K562 (cell line): ENCODE measurements around the gene PLAAT4. TPM values are rescaled to one million over a fixed set of nuclear protein-coding genes. Genes with fewer than 3 reads are reported as not detected.

ENCODE experiments used
- ATF2 ChIP-seq: sonication (generic); formaldehyde crosslinking; IDR thresholded peaks from 2 replicates; pipeline ENCODE4 v1.8.1; 2022; ENCODE audit warnings: missing genetic modification reagents
- BCOR ChIP-seq: fragments of 450-650 bp; IDR thresholded peaks from 2 replicates; pipeline ENCODE4 v1.6.1; 2016
- CEBPB ChIP-seq: fragments of 450-650 bp; IDR thresholded peaks from 2 replicates; pipeline ENCODE4 v1.6.1; 2016; ENCODE audit warnings: missing genetic modification characterization, missing compliant biosample characterization
- CREBBP ChIP-seq: IDR thresholded peaks from one replicate; pipeline ENCODE4 v1.6.1; 2012; ENCODE audit warnings: low read depth, mild to moderate bottlenecking, control low read depth, inconsistent platforms, low read length
- DDX20 ChIP-seq: fragments of 450-650 bp; IDR thresholded peaks from 2 replicates; pipeline ENCODE4 v1.6.1; 2016; ENCODE audit warnings: missing genetic modification characterization, low read depth, mild to moderate bottlenecking, missing compliant biosample characterization, moderate library complexity
- FOS ChIP-seq: IDR thresholded peaks from 3 replicates; pipeline ENCODE4 v1.6.1; 2011; ENCODE audit not compliant: insufficient read length; ENCODE audit errors: extremely low read depth
- GTF2A2 ChIP-seq: IDR thresholded peaks from 2 replicates; pipeline ENCODE4 v1.6.1; 2016; ENCODE audit warnings: mild to moderate bottlenecking, missing genetic modification characterization, missing compliant biosample characterization
- KAT2B ChIP-seq: IDR thresholded peaks from one replicate; pipeline ENCODE4 v1.6.1; 2012; ENCODE audit warnings: low read depth, mild to moderate bottlenecking, control low read depth, inconsistent platforms, low read length, moderate library complexity
- KDM1A ChIP-seq, 2 experiments: fragments of 450-650 bp; IDR thresholded peaks; 2 replicates each; pipeline ENCODE4 v1.6.1; 2016; ENCODE audit warnings: mild to moderate bottlenecking in 2 of 2
- LCOR ChIP-seq: sonication (generic); formaldehyde crosslinking; IDR thresholded peaks from 2 replicates; pipeline ENCODE4 v1.8.0; 2022; ENCODE audit warnings: mild to moderate bottlenecking, missing genetic modification reagents
- MBD1 ChIP-seq: fragments of 250-450 bp; sonication (Bioruptor Pico); IDR thresholded peaks from 2 replicates; pipeline ENCODE4 v1.8.0; 2022; ENCODE audit warnings: inconsistent platforms
- NFE2 ChIP-seq: IDR thresholded peaks from 2 replicates; pipeline ENCODE4 v1.6.1; 2014; ENCODE audit warnings: antibody characterized with exemption, low read depth
- RNF219 ChIP-seq: fragments of 250-450 bp; sonication (Bioruptor Pico); IDR thresholded peaks from 2 replicates; pipeline ENCODE4 v1.5.0; 2022; ENCODE audit warnings: mild to moderate bottlenecking
- SAP30 ChIP-seq: fragments of 200-600 bp; sonication (generic); IDR thresholded peaks from 2 replicates; pipeline ENCODE4 v1.6.1; 2012; ENCODE audit warnings: borderline replicate concordance, low read depth, mild to moderate bottlenecking, moderate library complexity, low read length, control low read depth, inconsistent platforms; ENCODE audit not compliant: insufficient read depth, poor library complexity, severe bottlenecking
- SIRT6 ChIP-seq: IDR thresholded peaks from one replicate; pipeline ENCODE4 v1.6.1; 2012; ENCODE audit warnings: low read depth, mild to moderate bottlenecking, control low read depth, inconsistent platforms, low read length, moderate library complexity
- TCF3 ChIP-seq: sonication (generic); formaldehyde crosslinking; IDR thresholded peaks from 2 replicates; pipeline ENCODE4 v1.4.0; 2020; ENCODE audit warnings: mild to moderate bottlenecking, missing genetic modification reagents
- TSC22D4 ChIP-seq: fragments of 450-650 bp; IDR thresholded peaks from 2 replicates; pipeline ENCODE4 v1.6.1; 2016; ENCODE audit warnings: missing genetic modification characterization, missing biosample characterization, control low read depth
- USF2 ChIP-seq: sonication (generic); formaldehyde crosslinking; IDR thresholded peaks from 2 replicates; pipeline ENCODE4 v1.5.0; 2020; ENCODE audit warnings: missing genetic modification reagents
- ZNF668 ChIP-seq: fragments of 250-450 bp; sonication (Bioruptor Pico); IDR thresholded peaks from 2 replicates; pipeline ENCODE4 v1.8.0; 2022; ENCODE audit warnings: mild to moderate bottlenecking, inconsistent platforms
- ZNF695 ChIP-seq: fragments of 450-650 bp; formaldehyde crosslinking; IDR thresholded peaks from 2 replicates; pipeline ENCODE4 v1.4.0; 2020; ENCODE audit warnings: mild to moderate bottlenecking, moderate library complexity
- polyA plus RNA-seq, 8 experiments: library from polyadenylated mRNA; depleted of rRNA in 4 of 8; stranded (reverse) in 5 of 8; unstranded in 3 of 8; fragments of >200 nt; fragmentation: Nextera tagmentation in 2 of 8; fragmentation: Illumina TruSeq in 1 of 8; extraction: Ambion mirVana in 2 of 8; extraction: Trizol in 1 of 8; gene quantifications; 2 replicates each; pipeline versions ENCODE4 v1.2.1 to v1.2.3, GENCODE V29; 2011 to 2014; ENCODE audit warnings: inconsistent platforms in 1 of 8, missing spikeins in 1 of 8
- total RNA-seq, 7 experiments: library from RNA; depleted of rRNA in 6 of 7; stranded (reverse); fragments of >200 nt in 6 of 7; fragmentation: Illumina TruSeq in 2 of 7; extraction: Trizol in 2 of 7; gene quantifications; 2 replicates each; pipeline versions ENCODE4 v1.2.1 to v1.2.3, GENCODE V29; 2011 to 2021; ENCODE audit warnings: low replicate concordance in 1 of 7
- TF ChIP-seq, protein P1 (sequence below): fragments of 250-450 bp; sonication (Bioruptor Pico); IDR thresholded peaks from 2 replicates; pipeline ENCODE4 v1.8.0; 2021; ENCODE audit warnings: moderate library complexity, mild to moderate bottlenecking, inconsistent platforms

Gene PLAAT4
- total and polyA plus RNA-seq, 9 of the 15 experiments (the other 6 are each of a cell fraction or from before 2014, with no cell fraction given): 0.54 to 3.0 (median 1.3) TPM; not detected in 1

- no peak for TF ChIP-seq MBD1
- no peak for TF ChIP-seq KAT2B
- peak; percentile 72 to 82 for TF ChIP-seq KDM1A (IDR thresholded peaks at IDR 0.05)
- TF ChIP-seq FOS: no peak
- TF ChIP-seq BCOR: peak; percentile 42; the same call in 1 of the 2 replicates
- TF ChIP-seq ATF2: no peak
- peak; percentile 77 for TF ChIP-seq TCF3 (CRISPR knock-in tag)
- TF ChIP-seq GTF2A2: no peak
- no peak for TF ChIP-seq DDX20
- peak; percentile 99 for TF ChIP-seq NFE2
- no peak for TF ChIP-seq SIRT6
- TF ChIP-seq SAP30: no peak
- TF ChIP-seq CEBPB: peak; percentile 89
- TF ChIP-seq, protein P1, sequence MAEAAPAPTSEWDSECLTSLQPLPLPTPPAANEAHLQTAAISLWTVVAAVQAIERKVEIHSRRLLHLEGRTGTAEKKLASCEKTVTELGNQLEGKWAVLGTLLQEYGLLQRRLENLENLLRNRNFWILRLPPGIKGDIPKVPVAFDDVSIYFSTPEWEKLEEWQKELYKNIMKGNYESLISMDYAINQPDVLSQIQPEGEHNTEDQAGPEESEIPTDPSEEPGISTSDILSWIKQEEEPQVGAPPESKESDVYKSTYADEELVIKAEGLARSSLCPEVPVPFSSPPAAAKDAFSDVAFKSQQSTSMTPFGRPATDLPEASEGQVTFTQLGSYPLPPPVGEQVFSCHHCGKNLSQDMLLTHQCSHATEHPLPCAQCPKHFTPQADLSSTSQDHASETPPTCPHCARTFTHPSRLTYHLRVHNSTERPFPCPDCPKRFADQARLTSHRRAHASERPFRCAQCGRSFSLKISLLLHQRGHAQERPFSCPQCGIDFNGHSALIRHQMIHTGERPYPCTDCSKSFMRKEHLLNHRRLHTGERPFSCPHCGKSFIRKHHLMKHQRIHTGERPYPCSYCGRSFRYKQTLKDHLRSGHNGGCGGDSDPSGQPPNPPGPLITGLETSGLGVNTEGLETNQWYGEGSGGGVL (CRISPR knock-in tag): no peak
- no peak for TF ChIP-seq CREBBP
- TF ChIP-seq ZNF695 (CRISPR knock-in tag): no peak
- no peak for TF ChIP-seq LCOR
- TF ChIP-seq RNF219 (CRISPR knock-in tag): no peak
- no peak for TF ChIP-seq ZNF668
- no peak for TF ChIP-seq USF2
- no peak for TF ChIP-seq TSC22D4 (tag)
Measured at GRCh38 chr11:63567044-63567840, 30.6 kb downstream of the PLAAT4 start (continued).
